HepG2 (cell line): ENCODE results near the gene CSNK1D. TPM values are rescaled to one million over a fixed set of nuclear protein-coding genes. Genes with fewer than 3 reads are reported as not detected.
A peak's percentile ranks its signal among the peaks of the same experiment; 100 is the strongest.

Experiments used
- AKAP8 ChIP-seq: sonication (generic); formaldehyde crosslinking; IDR thresholded peaks from 2 replicates; pipeline ENCODE4 v1.5.1; 2020; ENCODE audit warnings: mild to moderate bottlenecking, missing genetic modification reagents
- ATF1 ChIP-seq: IDR thresholded peaks from 2 replicates; pipeline ENCODE4 v1.6.1; 2016; ENCODE audit warnings: mild to moderate bottlenecking, control low read depth
- ATF4 ChIP-seq, 2 experiments: fragments of 450-650 bp in 1 of 2; sonication (generic) in 1 of 2; formaldehyde crosslinking; IDR thresholded peaks; 2 replicates each; pipeline versions ENCODE4 v1.5.0 to v1.8.0; 2020 to 2022; ENCODE audit warnings: mild to moderate bottlenecking in 1 of 2, missing genetic modification reagents in 1 of 2
- BRCA1 ChIP-seq: sonication (generic); formaldehyde crosslinking; IDR thresholded peaks from 2 replicates; pipeline ENCODE4 v1.4.0; 2020; ENCODE audit warnings: missing genetic modification reagents
- DMAP1 ChIP-seq: IDR thresholded peaks from 2 replicates; pipeline ENCODE4 v1.6.1; 2016
- ETV5 ChIP-seq: IDR thresholded peaks from 2 replicates; pipeline ENCODE4 v1.6.1; 2018; ENCODE audit warnings: missing biosample characterization, missing genetic modification reagents, inconsistent platforms, borderline replicate concordance
- FOXM1 ChIP-seq: sonication (generic); formaldehyde crosslinking; IDR thresholded peaks from 2 replicates; pipeline ENCODE4 v1.5.0; 2020; ENCODE audit warnings: missing genetic modification reagents
- GTF3A ChIP-seq: sonication (generic); formaldehyde crosslinking; conservative IDR thresholded peaks from 2 replicates; pipeline ENCODE4 v1.4.0; 2020; ENCODE audit warnings: mild to moderate bottlenecking, missing genetic modification reagents
- HOXA5 ChIP-seq: sonication (generic); formaldehyde crosslinking; IDR thresholded peaks from 2 replicates; pipeline ENCODE4 v1.4.0; 2020; ENCODE audit warnings: missing genetic modification reagents
- NFE2L1 ChIP-seq: sonication (generic); formaldehyde crosslinking; IDR thresholded peaks from 2 replicates; pipeline ENCODE4 v1.4.0; 2020; ENCODE audit warnings: missing genetic modification reagents, mild to moderate bottlenecking, borderline replicate concordance
- NFYC ChIP-seq: IDR thresholded peaks from 2 replicates; pipeline ENCODE4 v1.6.1; 2016; ENCODE audit warnings: missing genetic modification reagents, missing compliant biosample characterization
- POLR2AphosphoS2 ChIP-seq: IDR thresholded peaks from 2 replicates; pipeline ENCODE4 v1.6.1; 2011; ENCODE audit warnings: low read depth, low read length, improper control_type of control experiment
- RFX5 ChIP-seq: IDR thresholded peaks from 2 replicates; pipeline ENCODE4 v1.6.1; 2011; ENCODE audit warnings: low read depth, low read length, improper control_type of control experiment
- TRIM24 ChIP-seq: sonication (generic); formaldehyde crosslinking; IDR thresholded peaks from 2 replicates; pipeline ENCODE4 v1.8.0; 2022; ENCODE audit warnings: mild to moderate bottlenecking, missing genetic modification reagents
- ZNF124 ChIP-seq: sonication (generic); formaldehyde crosslinking; IDR thresholded peaks from 2 replicates; pipeline ENCODE4 v1.4.0; 2020; ENCODE audit warnings: missing genetic modification reagents
- ZNF563 ChIP-seq: sonication (generic); formaldehyde crosslinking; IDR thresholded peaks from 2 replicates; pipeline ENCODE4 v1.8.0; 2022; ENCODE audit warnings: mild to moderate bottlenecking, moderate library complexity, missing genetic modification reagents
- ZNF747 ChIP-seq: sonication (generic); formaldehyde crosslinking; IDR thresholded peaks from 2 replicates; pipeline ENCODE4 v1.8.1; 2023; ENCODE audit warnings: missing genetic modification reagents, mild to moderate bottlenecking, borderline replicate concordance
- ZNF883 ChIP-seq: sonication (generic); formaldehyde crosslinking; IDR thresholded peaks from 2 replicates; pipeline ENCODE4 v1.5.1; 2020; ENCODE audit warnings: mild to moderate bottlenecking, missing genetic modification reagents; ENCODE audit errors: not compliant biosample characterization
- ZSCAN12 ChIP-seq: sonication (generic); formaldehyde crosslinking; IDR thresholded peaks from 2 replicates; pipeline ENCODE4 v1.9.0; 2021; ENCODE audit warnings: mild to moderate bottlenecking, missing genetic modification reagents
- ZSCAN30 ChIP-seq: sonication (generic); formaldehyde crosslinking; IDR thresholded peaks from 2 replicates; pipeline ENCODE4 v1.5.0; 2020; ENCODE audit warnings: mild to moderate bottlenecking, missing genetic modification reagents
- polyA plus RNA-seq, 8 experiments: library from polyadenylated mRNA; depleted of rRNA in 3 of 8; stranded (reverse) in 7 of 8; unstranded in 1 of 8; fragments of >200 nt; fragmentation: Illumina TruSeq in 4 of 8; extraction: Trizol in 4 of 8; gene quantifications; 2 replicates each; pipeline versions ENCODE4 v1.2.1 to v1.2.3, GENCODE V29; 2011 to 2016; ENCODE audit warnings: low read depth in 4 of 8, missing spikeins in 1 of 8, mixed read lengths in 1 of 8; ENCODE audit not compliant: insufficient read depth in 1 of 8
- total RNA-seq, 5 experiments: library from RNA; depleted of rRNA; stranded (reverse); fragments of >200 nt; fragmentation: Illumina TruSeq; extraction: Trizol; gene quantifications; 2 replicates each; pipeline ENCODE4 v1.2.3, GENCODE V29; 2016; ENCODE audit warnings: low read depth in 1 of 5
- TF ChIP-seq, protein P1 (sequence below): sonication (generic); formaldehyde crosslinking; IDR thresholded peaks from 2 replicates; pipeline ENCODE4 v1.5.1; 2020; ENCODE audit warnings: missing genetic modification reagents, mild to moderate bottlenecking, borderline replicate concordance
- TF ChIP-seq, protein P2 (sequence below): sonication (generic); formaldehyde crosslinking; IDR thresholded peaks from 2 replicates; pipeline ENCODE4 v1.5.1; 2020; ENCODE audit warnings: mild to moderate bottlenecking, missing genetic modification reagents, moderate library complexity

The CSNK1D gene
- total and polyA plus RNA-seq, 2 of the 13 experiments (the other 11 are each of a cell fraction or from before 2014, with no cell fraction given) = 31.5 to 128 TPM

DNA sequence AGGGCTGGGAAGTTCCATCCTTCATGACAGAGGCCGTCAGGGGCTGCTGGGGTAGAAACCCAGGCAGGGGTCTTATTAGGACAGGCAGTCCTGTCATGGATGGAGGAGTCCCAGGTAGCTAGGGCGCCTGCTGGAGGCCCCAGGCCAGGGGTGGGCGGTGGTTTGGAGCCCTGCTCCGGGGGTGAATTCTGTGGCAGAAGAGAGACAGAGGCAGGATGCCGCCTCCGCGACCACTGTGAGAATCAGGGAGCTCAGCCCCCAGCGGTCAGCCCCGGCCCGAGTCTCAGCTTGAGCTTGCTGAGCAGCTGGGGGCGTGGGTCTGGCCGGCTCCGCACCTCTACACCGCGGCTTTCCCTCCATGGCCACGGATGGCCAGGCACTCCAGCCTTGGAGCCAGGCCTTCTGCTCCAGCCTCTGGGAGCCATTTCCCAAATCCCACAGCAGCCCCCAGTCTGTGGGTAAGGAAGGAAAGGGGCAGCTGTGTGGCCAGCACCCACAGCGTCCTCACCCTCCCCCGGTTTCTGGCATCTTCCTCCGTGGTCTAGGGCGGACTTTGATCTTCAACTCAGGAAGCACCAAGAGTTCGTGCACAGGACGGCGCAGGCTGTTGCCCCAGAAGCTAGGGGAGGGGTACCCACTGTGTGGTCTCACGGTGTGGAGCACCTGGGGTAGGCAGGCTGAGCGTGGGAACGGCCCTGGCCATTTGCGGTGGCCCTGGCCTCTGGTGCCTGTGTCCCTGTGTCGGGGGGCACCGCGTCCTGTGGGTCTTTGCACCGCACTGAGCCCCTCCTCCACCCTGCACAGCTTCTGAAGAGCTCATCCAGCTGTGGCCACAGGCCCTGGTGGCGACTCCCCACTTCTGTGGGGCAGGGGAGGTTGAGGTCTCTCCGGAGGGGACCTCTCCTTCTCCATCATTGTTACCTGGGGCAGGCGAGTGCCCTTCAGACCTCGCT, 29.8 kb upstream of the CSNK1D start (continued):
- no peak; the same call in 1 of the 2 replicates for TF ChIP-seq ZNF747 (CRISPR knock-in tag)
- TF ChIP-seq NFE2L1 (CRISPR knock-in tag) = no peak
- TF ChIP-seq BRCA1 (CRISPR knock-in tag) = no peak
- no peak for TF ChIP-seq HOXA5 (CRISPR knock-in tag)
- TF ChIP-seq ZSCAN30 (CRISPR knock-in tag) = no peak
- TF ChIP-seq, protein P1, sequence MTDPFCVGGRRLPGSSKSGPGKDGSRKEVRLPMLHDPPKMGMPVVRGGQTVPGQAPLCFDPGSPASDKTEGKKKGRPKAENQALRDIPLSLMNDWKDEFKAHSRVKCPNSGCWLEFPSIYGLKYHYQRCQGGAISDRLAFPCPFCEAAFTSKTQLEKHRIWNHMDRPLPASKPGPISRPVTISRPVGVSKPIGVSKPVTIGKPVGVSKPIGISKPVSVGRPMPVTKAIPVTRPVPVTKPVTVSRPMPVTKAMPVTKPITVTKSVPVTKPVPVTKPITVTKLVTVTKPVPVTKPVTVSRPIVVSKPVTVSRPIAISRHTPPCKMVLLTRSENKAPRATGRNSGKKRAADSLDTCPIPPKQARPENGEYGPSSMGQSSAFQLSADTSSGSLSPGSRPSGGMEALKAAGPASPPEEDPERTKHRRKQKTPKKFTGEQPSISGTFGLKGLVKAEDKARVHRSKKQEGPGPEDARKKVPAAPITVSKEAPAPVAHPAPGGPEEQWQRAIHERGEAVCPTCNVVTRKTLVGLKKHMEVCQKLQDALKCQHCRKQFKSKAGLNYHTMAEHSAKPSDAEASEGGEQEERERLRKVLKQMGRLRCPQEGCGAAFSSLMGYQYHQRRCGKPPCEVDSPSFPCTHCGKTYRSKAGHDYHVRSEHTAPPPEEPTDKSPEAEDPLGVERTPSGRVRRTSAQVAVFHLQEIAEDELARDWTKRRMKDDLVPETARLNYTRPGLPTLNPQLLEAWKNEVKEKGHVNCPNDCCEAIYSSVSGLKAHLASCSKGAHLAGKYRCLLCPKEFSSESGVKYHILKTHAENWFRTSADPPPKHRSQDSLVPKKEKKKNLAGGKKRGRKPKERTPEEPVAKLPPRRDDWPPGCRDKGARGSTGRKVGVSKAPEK (CRISPR knock-in tag) = peak; percentile 96; the same call in 1 of the 2 replicates
- no peak for TF ChIP-seq TRIM24 (CRISPR knock-in tag)
- TF ChIP-seq NFYC (CRISPR knock-in tag) = no peak
- TF ChIP-seq POLR2AphosphoS2 = no peak
- TF ChIP-seq DMAP1 (CRISPR knock-in tag) = peak; percentile 52; the same call in 1 of the 2 replicates
- TF ChIP-seq ATF1 = no peak
- TF ChIP-seq ZNF124 = no peak
- no peak for TF ChIP-seq FOXM1
- no peak for TF ChIP-seq ZSCAN12 (CRISPR knock-in tag)
- peak; percentile 79; the same call in 1 of the 2 replicates for TF ChIP-seq ETV5 (CRISPR knock-in tag)
- no peak for TF ChIP-seq RFX5
- peak; percentile 61 for TF ChIP-seq ZNF883 (CRISPR knock-in tag)
- no peak for TF ChIP-seq GTF3A (CRISPR knock-in tag)
- TF ChIP-seq ZNF563 (CRISPR knock-in tag) = peak; percentile 64; the same call in 1 of the 2 replicates
- no peak for TF ChIP-seq ATF4 (CRISPR knock-in tag; IDR thresholded peaks at IDR 0.05)
- TF ChIP-seq, protein P2, sequence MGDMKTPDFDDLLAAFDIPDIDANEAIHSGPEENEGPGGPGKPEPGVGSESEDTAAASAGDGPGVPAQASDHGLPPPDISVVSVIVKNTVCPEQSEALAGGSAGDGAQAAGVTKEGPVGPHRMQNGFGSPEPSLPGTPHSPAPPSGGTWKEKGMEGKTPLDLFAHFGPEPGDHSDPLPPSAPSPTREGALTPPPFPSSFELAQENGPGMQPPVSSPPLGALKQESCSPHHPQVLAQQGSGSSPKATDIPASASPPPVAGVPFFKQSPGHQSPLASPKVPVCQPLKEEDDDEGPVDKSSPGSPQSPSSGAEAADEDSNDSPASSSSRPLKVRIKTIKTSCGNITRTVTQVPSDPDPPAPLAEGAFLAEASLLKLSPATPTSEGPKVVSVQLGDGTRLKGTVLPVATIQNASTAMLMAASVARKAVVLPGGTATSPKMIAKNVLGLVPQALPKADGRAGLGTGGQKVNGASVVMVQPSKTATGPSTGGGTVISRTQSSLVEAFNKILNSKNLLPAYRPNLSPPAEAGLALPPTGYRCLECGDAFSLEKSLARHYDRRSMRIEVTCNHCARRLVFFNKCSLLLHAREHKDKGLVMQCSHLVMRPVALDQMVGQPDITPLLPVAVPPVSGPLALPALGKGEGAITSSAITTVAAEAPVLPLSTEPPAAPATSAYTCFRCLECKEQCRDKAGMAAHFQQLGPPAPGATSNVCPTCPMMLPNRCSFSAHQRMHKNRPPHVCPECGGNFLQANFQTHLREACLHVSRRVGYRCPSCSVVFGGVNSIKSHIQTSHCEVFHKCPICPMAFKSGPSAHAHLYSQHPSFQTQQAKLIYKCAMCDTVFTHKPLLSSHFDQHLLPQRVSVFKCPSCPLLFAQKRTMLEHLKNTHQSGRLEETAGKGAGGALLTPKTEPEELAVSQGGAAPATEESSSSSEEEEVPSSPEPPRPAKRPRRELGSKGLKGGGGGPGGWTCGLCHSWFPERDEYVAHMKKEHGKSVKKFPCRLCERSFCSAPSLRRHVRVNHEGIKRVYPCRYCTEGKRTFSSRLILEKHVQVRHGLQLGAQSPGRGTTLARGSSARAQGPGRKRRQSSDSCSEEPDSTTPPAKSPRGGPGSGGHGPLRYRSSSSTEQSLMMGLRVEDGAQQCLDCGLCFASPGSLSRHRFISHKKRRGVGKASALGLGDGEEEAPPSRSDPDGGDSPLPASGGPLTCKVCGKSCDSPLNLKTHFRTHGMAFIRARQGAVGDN (CRISPR knock-in tag) = peak; percentile 97
- no peak for TF ChIP-seq AKAP8 (CRISPR knock-in tag)
